Stimulated activated naive CD8-positive, alpha-beta T cell treated with anti-CD3 and anti-CD28 coated beads, Interleukin-15, amount 100 ng/mL, for 72 hours (primary cell): ENCODE data around the gene HOMEZ.

ENCODE experiments used
- ATAC-seq: fragments of 150-1000 bp; cut with Tn5 transposase; 2 replicates; pipeline ENCODE4 v1.10.0; 2021; ENCODE audit warnings: mild to moderate bottlenecking, moderate library complexity
- DNase-seq, 2 donors: peaks; one replicate each; pipeline ENCODE4 v3.0.0; 2021 to 2022
- H3K27ac Mint-ChIP-seq, 2 donors: one replicate each; pipeline ENCODE4 v1.8.0; 2022; ENCODE audit warnings: mild to moderate bottlenecking in 2 of 2, mixed read lengths in 2 of 2, moderate library complexity in 2 of 2
- H3K27me3 Mint-ChIP-seq: one replicate; pipeline ENCODE4 v1.8.0; 2022; ENCODE audit warnings: mixed read lengths
- H3K4me1 Mint-ChIP-seq: one replicate; pipeline ENCODE4 v1.8.0; 2022; ENCODE audit warnings: mild to moderate bottlenecking, mixed read lengths
- H3K4me3 Mint-ChIP-seq, 2 donors: one replicate each; pipeline ENCODE4 v1.8.0; 2022; ENCODE audit warnings: mild to moderate bottlenecking in 2 of 2, mixed read lengths in 2 of 2, moderate library complexity in 1 of 2
- H3K9me3 Mint-ChIP-seq, 2 donors: one replicate each; pipeline ENCODE4 v1.8.0; 2022; ENCODE audit warnings: mixed read lengths in 2 of 2

Gene HOMEZ

GRCh38 chr14:23319746-23320583 is 34.0 kb upstream of the HOMEZ start:
- no peaks in the 10 kb centered on the region for H3K27me3 Mint-ChIP-seq
- H3K9me3 Mint-ChIP-seq, result no peaks in the 10 kb centered on the region
- DNase-seq, result no peak
- H3K27ac Mint-ChIP-seq, result peak overlapping the region; percentile 98 to 99
- H3K4me1 Mint-ChIP-seq, result peaks cover 39% of the 10 kb centered on the region
- no peak for ATAC-seq
- peak overlapping the region; percentile 89 to 97 for H3K4me3 Mint-ChIP-seq

GRCh38 chr14:23316300-23316699 is 30.4 kb upstream of the HOMEZ start:
- H3K9me3 Mint-ChIP-seq, result no peaks in the 10 kb centered on the region
- DNase-seq (no peak), ATAC-seq (no peak)
- H3K27ac Mint-ChIP-seq, result no peak overlapping the region
- no peaks in the 10 kb centered on the region for H3K27me3 Mint-ChIP-seq
- peaks cover 12% of the 10 kb centered on the region for H3K4me1 Mint-ChIP-seq
- no peak overlapping the region for H3K4me3 Mint-ChIP-seq

- no peaks in the 10 kb centered on the region for H3K9me3 Mint-ChIP-seq
- H3K4me3 Mint-ChIP-seq, result no peak overlapping the region
- ATAC-seq, result no peak
- peaks cover 17% of the 10 kb centered on the region for H3K4me1 Mint-ChIP-seq
- DNase-seq, result no peak
- H3K27ac Mint-ChIP-seq, result no peak overlapping the region
- H3K27me3 Mint-ChIP-seq, result peaks cover 40% of the 10 kb centered on the region
Measured at GRCh38 chr14:23310546-23310945, 24.6 kb upstream of the HOMEZ start.

GRCh38 chr14:23308721-23309445 is 23.0 kb upstream of the HOMEZ start:
- no peak overlapping the region for H3K4me3 Mint-ChIP-seq
- peaks cover 17% of the 10 kb centered on the region for H3K4me1 Mint-ChIP-seq
- ATAC-seq, result no peak
- peaks cover 42% of the 10 kb centered on the region for H3K27me3 Mint-ChIP-seq
- DNase-seq, result no peak
- H3K9me3 Mint-ChIP-seq, result no peaks in the 10 kb centered on the region
- H3K27ac Mint-ChIP-seq, result no peak overlapping the region

- ATAC-seq (no peak), DNase-seq (no peak)
- peaks cover 42% of the 10 kb centered on the region for H3K27me3 Mint-ChIP-seq
- no peaks in the 10 kb centered on the region for H3K9me3 Mint-ChIP-seq
- H3K4me1 Mint-ChIP-seq, result peaks cover 24% of the 10 kb centered on the region
- H3K4me3 Mint-ChIP-seq, result peak overlapping the region; percentile 32 to 67
- H3K27ac Mint-ChIP-seq, result peak overlapping the region; percentile 3 to 61
Measured at GRCh38 chr14:23307687-23308644, 22.0 kb upstream of the HOMEZ start.

GRCh38 chr14:23307146-23307530 is 21.2 kb upstream of the HOMEZ start:
- ATAC-seq (no peak), DNase-seq (no peak)
- Mint-ChIP-seq H3K27me3 (peaks cover 42% of the 10 kb centered on the region), H3K4me3 (peak overlapping the region; percentile 61 to 67), H3K9me3 (no peaks in the 10 kb centered on the region), H3K27ac (peak overlapping the region; percentile 22 to 48), H3K4me1 (peaks cover 30% of the 10 kb centered on the region)

- Mint-ChIP-seq H3K27ac (peak within 1 kb of the TSS; percentile 22 to 61), H3K9me3 (no peaks in the 10 kb centered on the region), H3K4me3 (peak within 1 kb of the TSS; percentile 64 to 67), H3K27me3 (peaks cover 42% of the 10 kb centered on the region), H3K4me1 (peaks cover 30% of the 10 kb centered on the region)
- DNase-seq (no peak), ATAC-seq (no peak)
Measured at GRCh38 chr14:23306412-23307145, 20.6 kb upstream of the HOMEZ start, which contains the start of gene BCL2L2. BCL2L2 (plus strand) TSS chr14:23306833; CDS start chr14:23307768, 935 bp downstream.

- peak; percentile 84 to 91 for DNase-seq
- ATAC-seq, result peak; percentile 57
- peak within 1 kb of the TSS; percentile 97 to 98 for H3K4me3 Mint-ChIP-seq
- H3K27me3 Mint-ChIP-seq, result peaks cover 21% of the 10 kb centered on the region
- H3K9me3 Mint-ChIP-seq, result no peaks in the 10 kb centered on the region
- peaks cover 49% of the 10 kb centered on the region for H3K4me1 Mint-ChIP-seq
- peak within 1 kb of the TSS; percentile 99 for H3K27ac Mint-ChIP-seq
Measured at GRCh38 chr14:23302290-23303225, 16.6 kb upstream of the HOMEZ start, which contains the start of gene PPP1R3E. PPP1R3E (minus strand) TSS chr14:23302859; CDS start chr14:23302576, 283 bp downstream.

GRCh38 chr14:23301969-23302289 is 16.0 kb upstream of the HOMEZ start:
- Mint-ChIP-seq H3K9me3 (no peaks in the 10 kb centered on the region), H3K4me3 (peak overlapping the region; percentile 97 to 98), H3K27me3 (peaks cover 14% of the 10 kb centered on the region), H3K4me1 (peaks cover 47% of the 10 kb centered on the region), H3K27ac (peak overlapping the region; percentile 99)
- peak; percentile 51 for ATAC-seq
- no peak for DNase-seq

- H3K27ac Mint-ChIP-seq, result peak overlapping the region; percentile 99
- H3K4me1 Mint-ChIP-seq, result peaks cover 45% of the 10 kb centered on the region
- ATAC-seq (peak; percentile 89), DNase-seq (peak; percentile 99 to 100)
- peaks cover 11% of the 10 kb centered on the region for H3K27me3 Mint-ChIP-seq
- no peaks in the 10 kb centered on the region for H3K9me3 Mint-ChIP-seq
- H3K4me3 Mint-ChIP-seq, result peak overlapping the region; percentile 98
Measured at GRCh38 chr14:23301288-23301968, 15.5 kb upstream of the HOMEZ start.

- H3K9me3 Mint-ChIP-seq, result no peaks in the 10 kb centered on the region
- H3K4me1 Mint-ChIP-seq, result peaks cover 45% of the 10 kb centered on the region
- no peak for ATAC-seq
- peaks cover 4% of the 10 kb centered on the region for H3K27me3 Mint-ChIP-seq
- H3K27ac Mint-ChIP-seq, result peak overlapping the region; percentile 97 to 99
- H3K4me3 Mint-ChIP-seq, result peak overlapping the region; percentile 95 to 98
- DNase-seq, result peak in 1 of 2 donors; percentile 21
Measured at GRCh38 chr14:23300687-23301223, 14.8 kb upstream of the HOMEZ start.

- no peaks in the 10 kb centered on the region for H3K9me3 Mint-ChIP-seq
Measured at GRCh38 chr14:23299986-23300686, 14.2 kb upstream of the HOMEZ start.

More at GRCh38 chr14:23299986-23300686, 14.2 kb upstream of the HOMEZ start:
- Mint-ChIP-seq H3K4me3 (peak overlapping the region; percentile 95 to 98), H3K27me3 (no peaks in the 10 kb centered on the region), H3K27ac (peak overlapping the region; percentile 97 to 99), H3K4me1 (peaks cover 52% of the 10 kb centered on the region)
- ATAC-seq, result no peak
- no peak for DNase-seq
